Measurements from ENCODE around the gene CELA2B. TPM values are rescaled to one million over a fixed set of nuclear protein-coding genes. Genes with fewer than 3 reads are reported as not detected.

CELA2B gene
- total and polyA plus RNA-seq, 4 donors = not detected

DNA sequence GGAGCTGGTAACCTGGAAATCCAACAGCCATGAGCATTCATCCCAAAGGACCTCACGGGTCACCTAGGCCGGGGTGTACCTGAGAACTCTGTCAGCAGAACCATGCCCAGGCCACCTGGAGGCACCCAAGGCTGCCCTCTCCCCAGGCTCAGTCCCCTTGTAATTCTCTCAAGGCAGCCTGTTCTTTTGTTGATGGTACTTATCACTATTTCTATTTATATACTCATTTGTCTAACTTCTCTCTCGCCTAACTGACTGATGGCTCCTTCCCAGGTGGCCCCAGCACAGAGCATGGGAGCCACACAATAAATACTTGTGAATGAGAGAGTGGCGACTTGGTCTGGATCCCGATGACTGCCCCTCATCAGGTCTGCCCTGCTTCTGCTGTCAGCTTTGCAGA, 31.4 kb downstream of the CELA2B start:
- H3K9ac ChIP-seq (ENCODE audit: low read depth in 1 of 2, low read length in 2 of 2) = no peak overlapping the region
- H3K27me3 ChIP-seq (ENCODE audit: control insufficient read depth in 4 of 4, insufficient read depth in 4 of 4, low read length in 3 of 4) = no peaks in the 10 kb centered on the region
- no peak overlapping the region for H3K4me3 ChIP-seq (ENCODE audit: low read depth in 1 of 3, low read length in 3 of 3)
- H3K9me3 ChIP-seq (ENCODE audit: control insufficient read depth in 4 of 4, low read length in 3 of 4) = no peaks in the 10 kb centered on the region
- no peak for DNase-seq (ENCODE audit: low spot score)
- WGBS = 97% methylated on average over 5 of the region's 5 CpGs
- H3K4me1 ChIP-seq (ENCODE audit: control insufficient read depth in 4 of 4, insufficient read depth in 4 of 4, low read length in 3 of 4) = no peaks in the 10 kb centered on the region
- H3K27ac ChIP-seq (ENCODE audit: low read depth in 1 of 2, low read length in 2 of 2) = no peak overlapping the region
- H3K36me3 ChIP-seq (ENCODE audit: control insufficient read depth in 4 of 4, insufficient read depth in 3 of 4, low read depth in 1 of 4, low read length in 3 of 4) = peaks cover 3 to 32% (median 8%) of the 10 kb centered on the region in 4 donors
- no peak for TF ChIP-seq HNF4G (IDR thresholded peaks at IDR 0.05)
- TF ChIP-seq GABPA (IDR thresholded peaks at IDR 0.05 in 1 of 2, conservative IDR thresholded peaks at IDR 0.05 in 1 of 2) = no peak
- TF ChIP-seq TAF1 (conservative IDR thresholded peaks at IDR 0.05) = no peak
- no peak for TF ChIP-seq EGR1 (IDR thresholded peaks at IDR 0.05; ENCODE audit: low read depth in 2 of 2)
- TF ChIP-seq, protein P1, sequence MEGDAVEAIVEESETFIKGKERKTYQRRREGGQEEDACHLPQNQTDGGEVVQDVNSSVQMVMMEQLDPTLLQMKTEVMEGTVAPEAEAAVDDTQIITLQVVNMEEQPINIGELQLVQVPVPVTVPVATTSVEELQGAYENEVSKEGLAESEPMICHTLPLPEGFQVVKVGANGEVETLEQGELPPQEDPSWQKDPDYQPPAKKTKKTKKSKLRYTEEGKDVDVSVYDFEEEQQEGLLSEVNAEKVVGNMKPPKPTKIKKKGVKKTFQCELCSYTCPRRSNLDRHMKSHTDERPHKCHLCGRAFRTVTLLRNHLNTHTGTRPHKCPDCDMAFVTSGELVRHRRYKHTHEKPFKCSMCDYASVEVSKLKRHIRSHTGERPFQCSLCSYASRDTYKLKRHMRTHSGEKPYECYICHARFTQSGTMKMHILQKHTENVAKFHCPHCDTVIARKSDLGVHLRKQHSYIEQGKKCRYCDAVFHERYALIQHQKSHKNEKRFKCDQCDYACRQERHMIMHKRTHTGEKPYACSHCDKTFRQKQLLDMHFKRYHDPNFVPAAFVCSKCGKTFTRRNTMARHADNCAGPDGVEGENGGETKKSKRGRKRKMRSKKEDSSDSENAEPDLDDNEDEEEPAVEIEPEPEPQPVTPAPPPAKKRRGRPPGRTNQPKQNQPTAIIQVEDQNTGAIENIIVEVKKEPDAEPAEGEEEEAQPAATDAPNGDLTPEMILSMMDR (IDR thresholded peaks at IDR 0.05; ENCODE audit: low read depth, low read length, missing input control) = no peak
- TF ChIP-seq FOXA2 (IDR thresholded peaks at IDR 0.05) = no peak
- TF ChIP-seq RXRA (IDR thresholded peaks at IDR 0.05) = no peak
- no peak for TF ChIP-seq SP1 (IDR thresholded peaks at IDR 0.05)
- TF ChIP-seq, protein P2, sequence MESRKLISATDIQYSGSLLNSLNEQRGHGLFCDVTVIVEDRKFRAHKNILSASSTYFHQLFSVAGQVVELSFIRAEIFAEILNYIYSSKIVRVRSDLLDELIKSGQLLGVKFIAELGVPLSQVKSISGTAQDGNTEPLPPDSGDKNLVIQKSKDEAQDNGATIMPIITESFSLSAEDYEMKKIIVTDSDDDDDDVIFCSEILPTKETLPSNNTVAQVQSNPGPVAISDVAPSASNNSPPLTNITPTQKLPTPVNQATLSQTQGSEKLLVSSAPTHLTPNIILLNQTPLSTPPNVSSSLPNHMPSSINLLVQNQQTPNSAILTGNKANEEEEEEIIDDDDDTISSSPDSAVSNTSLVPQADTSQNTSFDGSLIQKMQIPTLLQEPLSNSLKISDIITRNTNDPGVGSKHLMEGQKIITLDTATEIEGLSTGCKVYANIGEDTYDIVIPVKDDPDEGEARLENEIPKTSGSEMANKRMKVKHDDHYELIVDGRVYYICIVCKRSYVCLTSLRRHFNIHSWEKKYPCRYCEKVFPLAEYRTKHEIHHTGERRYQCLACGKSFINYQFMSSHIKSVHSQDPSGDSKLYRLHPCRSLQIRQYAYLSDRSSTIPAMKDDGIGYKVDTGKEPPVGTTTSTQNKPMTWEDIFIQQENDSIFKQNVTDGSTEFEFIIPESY (IDR thresholded peaks at IDR 0.05) = no peak
- no peak for TF ChIP-seq HNF4A (conservative IDR thresholded peaks at IDR 0.05)
- TF ChIP-seq, protein P3, sequence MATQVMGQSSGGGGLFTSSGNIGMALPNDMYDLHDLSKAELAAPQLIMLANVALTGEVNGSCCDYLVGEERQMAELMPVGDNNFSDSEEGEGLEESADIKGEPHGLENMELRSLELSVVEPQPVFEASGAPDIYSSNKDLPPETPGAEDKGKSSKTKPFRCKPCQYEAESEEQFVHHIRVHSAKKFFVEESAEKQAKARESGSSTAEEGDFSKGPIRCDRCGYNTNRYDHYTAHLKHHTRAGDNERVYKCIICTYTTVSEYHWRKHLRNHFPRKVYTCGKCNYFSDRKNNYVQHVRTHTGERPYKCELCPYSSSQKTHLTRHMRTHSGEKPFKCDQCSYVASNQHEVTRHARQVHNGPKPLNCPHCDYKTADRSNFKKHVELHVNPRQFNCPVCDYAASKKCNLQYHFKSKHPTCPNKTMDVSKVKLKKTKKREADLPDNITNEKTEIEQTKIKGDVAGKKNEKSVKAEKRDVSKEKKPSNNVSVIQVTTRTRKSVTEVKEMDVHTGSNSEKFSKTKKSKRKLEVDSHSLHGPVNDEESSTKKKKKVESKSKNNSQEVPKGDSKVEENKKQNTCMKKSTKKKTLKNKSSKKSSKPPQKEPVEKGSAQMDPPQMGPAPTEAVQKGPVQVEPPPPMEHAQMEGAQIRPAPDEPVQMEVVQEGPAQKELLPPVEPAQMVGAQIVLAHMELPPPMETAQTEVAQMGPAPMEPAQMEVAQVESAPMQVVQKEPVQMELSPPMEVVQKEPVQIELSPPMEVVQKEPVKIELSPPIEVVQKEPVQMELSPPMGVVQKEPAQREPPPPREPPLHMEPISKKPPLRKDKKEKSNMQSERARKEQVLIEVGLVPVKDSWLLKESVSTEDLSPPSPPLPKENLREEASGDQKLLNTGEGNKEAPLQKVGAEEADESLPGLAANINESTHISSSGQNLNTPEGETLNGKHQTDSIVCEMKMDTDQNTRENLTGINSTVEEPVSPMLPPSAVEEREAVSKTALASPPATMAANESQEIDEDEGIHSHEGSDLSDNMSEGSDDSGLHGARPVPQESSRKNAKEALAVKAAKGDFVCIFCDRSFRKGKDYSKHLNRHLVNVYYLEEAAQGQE (IDR thresholded peaks at IDR 0.05) = no peak
- TF ChIP-seq FOXA1 (IDR thresholded peaks at IDR 0.05) = no peak
- TF ChIP-seq, protein P4, sequence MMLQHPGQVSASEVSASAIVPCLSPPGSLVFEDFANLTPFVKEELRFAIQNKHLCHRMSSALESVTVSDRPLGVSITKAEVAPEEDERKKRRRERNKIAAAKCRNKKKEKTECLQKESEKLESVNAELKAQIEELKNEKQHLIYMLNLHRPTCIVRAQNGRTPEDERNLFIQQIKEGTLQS (IDR thresholded peaks at IDR 0.05) = no peak
- TF ChIP-seq, protein P5, sequence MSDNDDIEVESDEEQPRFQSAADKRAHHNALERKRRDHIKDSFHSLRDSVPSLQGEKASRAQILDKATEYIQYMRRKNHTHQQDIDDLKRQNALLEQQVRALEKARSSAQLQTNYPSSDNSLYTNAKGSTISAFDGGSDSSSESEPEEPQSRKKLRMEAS (IDR thresholded peaks at IDR 0.05) = no peak
- TF ChIP-seq NR2F2 (IDR thresholded peaks at IDR 0.05) = no peak
- TF ChIP-seq YY1 (IDR thresholded peaks at IDR 0.05) = no peak
- TF ChIP-seq RAD21 (IDR thresholded peaks at IDR 0.05) = no peak
- no peak for TF ChIP-seq JUND (IDR thresholded peaks at IDR 0.05)
